GOT3 (cell line): ENCODE results near the gene SPCS3.

Source experiments
- DNase-seq: peaks from one replicate; lab custom pipeline; 2025; ENCODE audit warnings: mixed read lengths; lab: John Stamatoyannopoulos, UW

The SPCS3 gene

GRCh38 chr4:176350671-176351070 lies 30.9 kb downstream of the SPCS3 start:
- DNase-seq: no peak

- no peak for DNase-seq
Observed at GRCh38 chr4:176354884-176355283, 35.1 kb downstream of the SPCS3 start.

GRCh38 chr4:176357359-176358082 lies 37.8 kb downstream of the SPCS3 start:
- DNase-seq: no peak

- no peak for DNase-seq
Observed at GRCh38 chr4:176358083-176358469, 38.3 kb downstream of the SPCS3 start.

GRCh38 chr4:176359590-176359989 lies 39.8 kb downstream of the SPCS3 start:
- no peak for DNase-seq

GRCh38 chr4:176360446-176360845 lies 40.7 kb downstream of the SPCS3 start:
- no peak for DNase-seq

- no peak for DNase-seq
Observed at GRCh38 chr4:176363072-176363471, 43.3 kb downstream of the SPCS3 start.

- no peak for DNase-seq
Observed at GRCh38 chr4:176367771-176368465, 48.2 kb downstream of the SPCS3 start.

GRCh38 chr4:176376032-176376614 lies 56.4 kb downstream of the SPCS3 start:
- DNase-seq: no peak

GRCh38 chr4:176377780-176378179 lies 58.0 kb downstream of the SPCS3 start:
- DNase-seq: no peak

- DNase-seq: no peak
Observed at GRCh38 chr4:176380352-176381157, 60.8 kb downstream of the SPCS3 start.
